OCI-LY7 (cell line): ENCODE results near the gene CDC42EP3.

Source experiments
- CTCF ChIP-seq: fragments of 200-600 bp; sonication (generic); conservative IDR thresholded peaks from 2 replicates; pipeline ENCODE4 v1.5.1; 2014; ENCODE audit warnings: mild to moderate bottlenecking, antibody characterized with exemption, low read length, moderate library complexity, mixed read lengths
- EZH2phosphoT487 ChIP-seq: fragments of 200-600 bp; sonication (generic); IDR thresholded peaks from 2 replicates; pipeline ENCODE4 v1.6.1; 2018; ENCODE audit warnings: low read depth, borderline replicate concordance, mild to moderate bottlenecking, mixed run types, antibody characterized with exemption, low read length, moderate library complexity, mixed read lengths

GRCh38 chr2:37610638-37611289 is 60.7 kb downstream of the CDC42EP3 start:
- no peak for TF ChIP-seq CTCF
- no peak for TF ChIP-seq EZH2phosphoT487
